Trophoblast cell (in vitro differentiated cells and primary cell): Measurements from ENCODE around the gene STRAP.
A peak's percentile ranks its signal among the peaks of the same experiment; 100 is the strongest.

Source experiments
- DNase-seq, 2 donors: peaks; one replicate each; pipeline ENCODE4 v3.0.0-alpha.2; 2016
- H2AFZ ChIP-seq: 2 replicates; pipeline ENCODE4 v1.6.1; 2013; ENCODE audit warnings: low read length, moderate library complexity, mild to moderate bottlenecking; ENCODE audit not compliant: insufficient read depth, poor library complexity
- H2AK5ac ChIP-seq: 2 replicates; pipeline ENCODE4 v1.6.1; 2013; ENCODE audit warnings: mild to moderate bottlenecking, low read length
- H2BK120ac ChIP-seq: 2 replicates; pipeline ENCODE4 v1.6.1; 2013; ENCODE audit warnings: low read length, mild to moderate bottlenecking, moderate library complexity; ENCODE audit not compliant: insufficient read depth, poor library complexity
- H2BK12ac ChIP-seq: 2 replicates; pipeline ENCODE4 v1.6.1; 2013; ENCODE audit warnings: mild to moderate bottlenecking, low read length, moderate library complexity
- H2BK5ac ChIP-seq: 2 replicates; pipeline ENCODE4 v1.6.1; 2013; ENCODE audit warnings: low read length, low read depth, moderate library complexity, mild to moderate bottlenecking; ENCODE audit not compliant: poor library complexity
- H3K14ac ChIP-seq: 2 replicates; pipeline ENCODE4 v1.6.1; 2013; ENCODE audit warnings: mild to moderate bottlenecking, low read length
- H3K18ac ChIP-seq: 2 replicates; pipeline ENCODE4 v1.6.1; 2013; ENCODE audit warnings: mild to moderate bottlenecking, low read length
- H3K23ac ChIP-seq: 2 replicates; pipeline ENCODE4 v1.6.1; 2013; ENCODE audit warnings: low read length
- H3K27ac ChIP-seq: 2 replicates; pipeline ENCODE4 v1.5.1; 2013; ENCODE audit warnings: low read depth, mild to moderate bottlenecking, inconsistent platforms, low read length, moderate library complexity
- H3K27me3 ChIP-seq: 2 replicates; pipeline ENCODE4 v1.6.1; 2013; ENCODE audit warnings: inconsistent platforms, mild to moderate bottlenecking, low read length, moderate library complexity; ENCODE audit not compliant: insufficient read depth
- H3K36me3 ChIP-seq, 2 experiments: 1 replicate in 1 of 2; 2 replicates in 1 of 2; pipeline ENCODE4 v1.6.1; 2013; ENCODE audit warnings: low read length in 2 of 2, mild to moderate bottlenecking in 2 of 2, moderate library complexity in 1 of 2; ENCODE audit not compliant: insufficient read depth in 2 of 2, control insufficient read depth in 1 of 2
- H3K4ac ChIP-seq: 2 replicates; pipeline ENCODE4 v1.6.1; 2013; ENCODE audit warnings: low read depth, mild to moderate bottlenecking, low read length, moderate library complexity
- H3K4me1 ChIP-seq, 2 experiments: 1 replicate in 1 of 2; 2 replicates in 1 of 2; pipeline ENCODE4 v1.6.1; 2013; ENCODE audit warnings: low read length in 2 of 2, mild to moderate bottlenecking in 2 of 2, moderate library complexity in 1 of 2; ENCODE audit not compliant: insufficient read depth in 2 of 2, control insufficient read depth in 1 of 2
- H3K4me2 ChIP-seq: 2 replicates; pipeline ENCODE4 v1.6.1; 2013; ENCODE audit warnings: inconsistent platforms, mild to moderate bottlenecking, low read length, moderate library complexity
- H3K4me3 ChIP-seq: 2 replicates; pipeline ENCODE4 v1.5.1; 2013; ENCODE audit warnings: mild to moderate bottlenecking, low read depth, low read length, inconsistent platforms
- H3K79me1 ChIP-seq: one replicate; pipeline ENCODE4 v1.6.1; 2013; ENCODE audit warnings: low read length
- H3K79me2 ChIP-seq: 2 replicates; pipeline ENCODE4 v1.6.1; 2013; ENCODE audit warnings: low read length, mild to moderate bottlenecking; ENCODE audit not compliant: control insufficient read depth, insufficient read depth, poor library complexity
- H3K9ac ChIP-seq: 2 replicates; pipeline ENCODE4 v1.6.1; 2013; ENCODE audit warnings: mild to moderate bottlenecking, low read length
- H3K9me3 ChIP-seq: 2 replicates; pipeline ENCODE4 v1.6.1; 2013; ENCODE audit warnings: low read depth, mild to moderate bottlenecking, control low read depth, inconsistent platforms, low read length; ENCODE audit not compliant: insufficient read depth
- H4K12ac ChIP-seq: 2 replicates; pipeline ENCODE4 v1.6.1; 2013; ENCODE audit warnings: low read depth, mild to moderate bottlenecking, low read length, moderate library complexity
- H4K8ac ChIP-seq: 2 replicates; pipeline ENCODE4 v1.6.1; 2013; ENCODE audit warnings: low read depth, mild to moderate bottlenecking, low read length, moderate library complexity
- H4K91ac ChIP-seq: one replicate; pipeline ENCODE4 v1.6.1; 2013; ENCODE audit warnings: low read depth, mild to moderate bottlenecking, low read length, moderate library complexity
- WGBS: extraction: QIAGEN DNeasy Blood & Tissue Kit; methylation state at CpG from one replicate; pipeline ENCODE4 v1.1.7; 2013; ENCODE audit warnings: missing lambda C conversion rate; ENCODE audit not compliant: insufficient read length, insufficient coverage; ENCODE audit errors: extremely low coverage; 5-methylcytosine and 5-hydroxymethylcytosine counted together

Gene STRAP

GRCh38 chr12:15839682-15840081, 42.5 kb upstream of the STRAP start:
- Histone ChIP-seq H3K23ac (no peak overlapping the region), H3K79me1 (no peaks in the 10 kb centered on the region), H2AK5ac (no peak overlapping the region), H3K36me3 (no peaks in the 10 kb centered on the region), H3K4ac (no peak overlapping the region), H4K91ac (no peak overlapping the region), H2BK120ac (no peak overlapping the region), H3K9ac (no peak overlapping the region), H3K18ac (no peak overlapping the region), H3K79me2 (no peaks in the 10 kb centered on the region), H3K9me3 (no peaks in the 10 kb centered on the region), H2BK5ac (no peak overlapping the region), H3K4me1 (no peaks in the 10 kb centered on the region), H3K4me2 (no peak overlapping the region), H3K14ac (no peak overlapping the region), H3K4me3 (no peak overlapping the region), H2BK12ac (no peak overlapping the region), H2AFZ (no peak overlapping the region), H3K27ac (no peak overlapping the region), H3K27me3 (no peaks in the 10 kb centered on the region), H4K8ac (no peak overlapping the region), H4K12ac (no peak overlapping the region)
- no peak for DNase-seq

GRCh38 chr12:15842108-15842507, 40.1 kb upstream of the STRAP start:
- no peaks in the 10 kb centered on the region for H3K36me3 ChIP-seq
- H4K12ac ChIP-seq, result no peak overlapping the region
- H3K4me1 ChIP-seq, result no peaks in the 10 kb centered on the region
- H2BK12ac ChIP-seq, result no peak overlapping the region
- DNase-seq, result no peak
- WGBS, result no CpG with 5 or more reads among the region's 3 CpGs
- no peak overlapping the region for H2BK120ac ChIP-seq
- no peaks in the 10 kb centered on the region for H3K79me1 ChIP-seq
- H4K8ac ChIP-seq, result no peak overlapping the region
- no peak overlapping the region for H3K27ac ChIP-seq
- no peak overlapping the region for H3K4ac ChIP-seq
- no peaks in the 10 kb centered on the region for H3K27me3 ChIP-seq
- H3K14ac ChIP-seq, result no peak overlapping the region
- H2AK5ac ChIP-seq, result no peak overlapping the region
- no peak overlapping the region for H3K23ac ChIP-seq
- H2BK5ac ChIP-seq, result no peak overlapping the region
- H2AFZ ChIP-seq, result no peak overlapping the region
- H4K91ac ChIP-seq, result no peak overlapping the region
- H3K9me3 ChIP-seq, result no peaks in the 10 kb centered on the region
- no peak overlapping the region for H3K4me2 ChIP-seq
- H3K4me3 ChIP-seq, result no peak overlapping the region
- no peaks in the 10 kb centered on the region for H3K79me2 ChIP-seq
- H3K9ac ChIP-seq, result no peak overlapping the region
- H3K18ac ChIP-seq, result no peak overlapping the region

DNA sequence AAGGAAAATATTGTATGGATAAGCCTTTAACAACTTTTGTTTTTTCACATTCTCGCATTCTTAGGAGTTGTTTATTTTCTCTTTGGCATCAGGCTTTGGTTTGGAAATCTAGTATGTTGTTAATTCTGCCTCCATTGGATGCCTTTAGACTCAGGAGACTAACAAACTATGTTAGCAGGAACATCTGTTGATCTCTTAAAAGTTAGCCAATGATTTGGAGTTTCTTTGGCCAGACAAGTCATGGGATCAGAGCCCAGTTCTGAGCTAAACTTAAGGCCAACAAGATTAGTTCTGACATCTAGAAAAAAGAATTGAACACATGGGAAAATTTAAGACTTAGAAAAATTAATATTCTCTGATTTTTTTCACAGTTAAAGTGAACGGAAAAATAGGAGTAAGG, 35.3 kb upstream of the STRAP start:
- H3K27me3 ChIP-seq, result no peaks in the 10 kb centered on the region
- H3K9ac ChIP-seq, result no peak overlapping the region
- no peak overlapping the region for H3K4me3 ChIP-seq
- no peaks in the 10 kb centered on the region for H3K36me3 ChIP-seq
- H2BK120ac ChIP-seq, result no peak overlapping the region
- H3K14ac ChIP-seq, result no peak overlapping the region
- H2AK5ac ChIP-seq, result no peak overlapping the region
- H3K79me1 ChIP-seq, result no peaks in the 10 kb centered on the region
- H4K8ac ChIP-seq, result no peak overlapping the region
- no peak overlapping the region for H3K23ac ChIP-seq
- no peak overlapping the region for H4K12ac ChIP-seq
- no peak overlapping the region for H2BK5ac ChIP-seq
- no CpG with 5 or more reads among the region's 2 CpGs for WGBS
- H2AFZ ChIP-seq, result no peak overlapping the region
- no peak overlapping the region for H3K27ac ChIP-seq
- H4K91ac ChIP-seq, result no peak overlapping the region
- DNase-seq, result no peak
- no peak overlapping the region for H3K4me2 ChIP-seq
- no peak overlapping the region for H2BK12ac ChIP-seq
- no peaks in the 10 kb centered on the region for H3K79me2 ChIP-seq
- no peak overlapping the region for H3K18ac ChIP-seq
- no peaks in the 10 kb centered on the region for H3K9me3 ChIP-seq
- no peak overlapping the region for H3K4ac ChIP-seq
- H3K4me1 ChIP-seq, result no peaks in the 10 kb centered on the region

GRCh38 chr12:15848606-15849005, 33.6 kb upstream of the STRAP start:
- Histone ChIP-seq H3K18ac (no peak overlapping the region), H3K36me3 (no peaks in the 10 kb centered on the region), H3K79me1 (no peaks in the 10 kb centered on the region), H3K14ac (no peak overlapping the region), H3K27ac (no peak overlapping the region), H2BK120ac (no peak overlapping the region), H3K9ac (peak overlapping the region; percentile 7), H3K23ac (no peak overlapping the region), H2BK12ac (no peak overlapping the region), H3K4me3 (no peak overlapping the region), H2AK5ac (no peak overlapping the region), H4K8ac (no peak overlapping the region), H2AFZ (no peak overlapping the region), H3K79me2 (no peaks in the 10 kb centered on the region), H3K4me1 (no peaks in the 10 kb centered on the region), H3K27me3 (no peaks in the 10 kb centered on the region), H2BK5ac (no peak overlapping the region), H3K4me2 (no peak overlapping the region), H4K91ac (no peak overlapping the region), H3K4ac (no peak overlapping the region), H4K12ac (no peak overlapping the region), H3K9me3 (no peaks in the 10 kb centered on the region)
- DNase-seq, result no peak
- WGBS, result no CpG with 5 or more reads among the region's 1 CpG
